NCI-H748 treated with DMSO at 0.1 percent for 48 hours (cell line): ENCODE results near the gene ROBO1.
"Not testable (repeated sequence)": the region's sequence is repeated elsewhere in the genome, so short reads cannot be mapped to it uniquely, and the experiment has no call there.

Experiments used
- DNase-seq: peaks from one replicate; lab custom pipeline; 2025; lab: John Stamatoyannopoulos, UW

The ROBO1 gene

DNA sequence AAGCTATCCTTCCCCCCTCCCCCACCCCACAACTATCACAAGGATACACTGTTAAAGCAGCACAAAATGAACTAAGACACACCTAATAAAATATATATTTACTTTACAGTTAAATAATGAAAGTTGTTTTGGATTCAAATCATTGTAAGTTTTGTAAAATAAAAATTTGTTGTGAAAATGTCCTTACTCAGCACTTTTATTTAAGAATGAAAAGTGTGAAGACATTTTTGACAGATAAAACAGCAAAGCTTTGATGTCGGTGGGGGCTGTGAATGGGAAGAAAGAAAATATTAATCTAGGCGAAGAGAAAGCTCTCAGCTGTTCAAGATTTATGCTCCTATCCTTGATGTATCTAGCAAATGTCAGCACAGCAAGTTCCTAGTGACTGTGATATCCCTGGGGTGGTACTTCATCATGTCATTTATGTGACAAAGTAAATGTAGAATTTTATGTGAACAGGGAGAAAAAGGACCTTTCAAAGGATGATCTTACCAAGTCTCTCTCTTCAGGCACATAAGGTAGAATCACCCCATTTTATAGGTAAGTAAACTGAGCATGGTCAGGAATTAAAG lies 216.4 kb downstream of the ROBO1 start:
- no peak for DNase-seq

DNA sequence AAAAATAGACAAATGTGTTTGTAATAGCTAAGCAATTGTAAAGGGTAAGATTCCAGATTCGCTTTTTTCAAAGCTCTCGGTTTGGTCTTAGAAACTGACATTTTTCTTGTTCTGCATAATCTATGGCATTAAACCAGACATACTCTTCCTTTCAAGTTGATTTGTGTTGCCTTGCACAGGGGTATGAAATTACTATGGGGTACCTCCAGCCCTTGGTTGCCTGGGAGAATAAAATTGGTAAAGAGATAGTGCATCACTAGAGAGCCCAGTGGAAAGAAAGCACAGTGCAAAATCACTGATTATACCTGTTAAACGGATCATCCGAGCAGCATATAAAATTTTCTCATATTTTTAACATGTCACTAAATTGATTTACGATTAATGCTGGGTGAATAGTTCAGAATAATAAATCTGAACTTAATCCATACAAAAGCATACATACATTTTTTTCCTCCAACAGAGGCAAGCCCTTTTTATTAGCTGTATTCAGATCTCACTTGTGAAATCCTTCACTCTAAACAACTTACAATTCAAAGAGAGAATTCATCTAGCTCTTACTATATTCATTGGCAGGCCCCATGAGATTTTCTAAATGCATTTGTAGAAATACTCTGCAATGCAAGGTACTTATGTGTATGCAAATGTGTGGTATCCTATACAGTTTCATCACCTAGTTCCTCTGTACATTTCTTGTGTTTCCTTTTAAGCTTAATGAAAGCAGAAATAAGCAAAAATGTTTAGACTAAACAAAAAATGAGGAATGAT lies 224.4 kb downstream of the ROBO1 start:
- DNase-seq, result no peak

DNA sequence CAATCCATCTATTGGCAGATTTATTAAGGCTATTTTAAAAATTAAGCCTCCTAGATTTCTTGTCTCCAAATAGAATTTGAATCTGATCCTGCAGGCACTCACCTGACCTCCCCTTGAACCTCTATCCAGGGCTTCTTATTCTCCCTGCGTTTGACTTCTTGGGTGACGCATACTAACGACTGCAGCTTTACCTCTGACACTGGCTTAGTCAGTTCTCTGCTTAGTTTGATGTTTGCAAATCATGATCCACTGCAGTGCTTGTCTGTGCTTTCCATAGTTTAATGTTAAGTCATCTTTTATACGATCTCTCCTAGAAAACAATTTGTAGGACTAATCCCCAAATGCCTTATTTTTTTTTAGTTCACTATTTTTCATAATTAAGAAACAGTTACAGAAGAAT lies 233.1 kb downstream of the ROBO1 start:
- no peak for DNase-seq

DNA sequence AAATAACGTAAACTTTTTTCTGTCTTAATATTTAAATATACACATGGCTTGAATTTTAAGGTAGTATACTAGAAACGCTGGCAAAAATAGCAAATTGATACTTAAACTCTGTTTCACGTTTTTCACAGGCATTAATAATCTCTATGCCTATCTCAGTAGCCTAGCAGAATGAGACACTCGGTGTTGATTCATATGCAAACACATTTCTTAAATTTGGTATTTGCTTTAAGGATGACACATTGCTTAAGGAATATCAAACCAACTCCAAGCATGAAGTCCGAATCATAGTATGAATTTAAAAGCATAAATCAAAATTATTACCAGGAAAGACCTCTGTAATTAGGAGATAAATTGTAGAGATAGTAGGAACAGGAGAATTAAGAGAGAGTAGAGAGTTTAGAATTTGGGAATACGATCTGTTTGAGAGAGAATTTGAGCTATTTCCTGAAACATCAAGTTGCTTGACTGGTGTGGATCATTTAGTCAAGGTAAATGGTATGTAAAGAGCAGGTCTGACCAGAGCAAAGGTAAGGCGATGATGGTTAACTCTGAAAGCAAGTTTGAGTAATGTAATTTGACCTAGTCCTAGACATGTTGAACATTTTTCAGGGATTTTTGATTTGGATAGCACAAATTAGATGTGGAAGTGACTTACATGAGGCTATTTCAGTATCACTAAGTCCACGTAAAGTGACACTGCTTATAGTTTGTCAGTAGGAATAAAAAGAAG lies 236.1 kb downstream of the ROBO1 start:
- DNase-seq, result no peak

- peak; percentile 33 for DNase-seq
These were observed 246.5 kb downstream of the ROBO1 start for GRCh38 chr3:79521221-79521848.

GRCh38 chr3:79517766-79518413 lies 249.9 kb downstream of the ROBO1 start:
- DNase-seq, result peak; percentile 5

GRCh38 chr3:79516795-79517194 lies 251.0 kb downstream of the ROBO1 start:
- DNase-seq, result no peak

GRCh38 chr3:79515072-79515471 lies 252.7 kb downstream of the ROBO1 start:
- DNase-seq, result no peak

DNA sequence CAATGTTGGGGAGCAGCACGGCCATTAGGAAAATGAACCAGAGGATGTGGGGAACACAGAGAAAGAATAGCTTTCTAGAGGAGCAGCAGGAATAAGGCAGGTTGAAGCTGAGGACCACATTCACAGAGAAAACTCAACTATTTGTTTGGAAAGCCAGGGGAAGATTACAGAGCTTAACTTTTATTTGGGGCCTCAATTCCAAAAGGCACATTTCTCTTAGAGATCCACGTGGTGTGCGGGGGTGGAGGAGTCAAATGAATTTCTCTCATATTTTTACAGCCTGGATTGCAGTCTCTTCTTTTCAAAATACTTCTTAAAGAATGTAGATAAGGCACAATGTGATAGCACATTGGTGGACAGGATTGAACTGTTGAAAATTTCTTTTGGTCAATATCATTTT lies 253.7 kb downstream of the ROBO1 start:
- no peak for DNase-seq

GRCh38 chr3:79506751-79507150 lies 261.0 kb downstream of the ROBO1 start:
- DNase-seq, result no peak

- DNase-seq, result not testable (repeated sequence)
These were observed 265.5 kb downstream of the ROBO1 start for GRCh38 chr3:79502216-79502681.

DNA sequence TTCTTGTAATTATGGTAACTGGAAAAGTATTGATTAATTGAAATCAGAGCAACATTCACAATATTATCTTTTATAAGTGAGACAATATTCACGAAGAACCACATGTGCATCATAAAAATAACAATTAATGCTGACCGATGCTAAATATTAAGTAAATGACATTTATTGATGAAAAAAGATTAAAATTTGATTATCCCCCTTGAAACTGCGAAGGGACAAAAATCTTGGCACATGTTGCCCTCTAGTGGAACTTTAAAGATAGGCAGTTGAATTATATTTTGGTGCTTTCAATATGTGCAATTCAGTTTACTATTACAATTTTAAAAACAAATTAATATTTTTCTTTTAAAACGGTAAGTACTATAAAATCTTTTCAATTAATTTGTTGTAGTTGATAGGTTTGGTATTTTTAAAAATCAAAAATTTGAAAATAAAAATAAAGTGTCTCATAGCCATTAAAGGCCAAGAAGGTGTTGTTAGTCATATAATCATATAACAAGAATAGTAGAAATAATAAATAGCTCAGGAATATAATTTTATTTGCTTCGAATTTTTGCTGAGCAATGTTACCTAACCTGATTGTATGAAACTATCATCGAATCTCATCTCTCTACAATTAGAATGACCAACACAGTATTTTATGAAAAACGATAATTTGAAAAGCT lies 270.2 kb downstream of the ROBO1 start:
- no peak for DNase-seq

GRCh38 chr3:79491029-79491641 lies 276.7 kb downstream of the ROBO1 start:
- DNase-seq, result no peak

DNA sequence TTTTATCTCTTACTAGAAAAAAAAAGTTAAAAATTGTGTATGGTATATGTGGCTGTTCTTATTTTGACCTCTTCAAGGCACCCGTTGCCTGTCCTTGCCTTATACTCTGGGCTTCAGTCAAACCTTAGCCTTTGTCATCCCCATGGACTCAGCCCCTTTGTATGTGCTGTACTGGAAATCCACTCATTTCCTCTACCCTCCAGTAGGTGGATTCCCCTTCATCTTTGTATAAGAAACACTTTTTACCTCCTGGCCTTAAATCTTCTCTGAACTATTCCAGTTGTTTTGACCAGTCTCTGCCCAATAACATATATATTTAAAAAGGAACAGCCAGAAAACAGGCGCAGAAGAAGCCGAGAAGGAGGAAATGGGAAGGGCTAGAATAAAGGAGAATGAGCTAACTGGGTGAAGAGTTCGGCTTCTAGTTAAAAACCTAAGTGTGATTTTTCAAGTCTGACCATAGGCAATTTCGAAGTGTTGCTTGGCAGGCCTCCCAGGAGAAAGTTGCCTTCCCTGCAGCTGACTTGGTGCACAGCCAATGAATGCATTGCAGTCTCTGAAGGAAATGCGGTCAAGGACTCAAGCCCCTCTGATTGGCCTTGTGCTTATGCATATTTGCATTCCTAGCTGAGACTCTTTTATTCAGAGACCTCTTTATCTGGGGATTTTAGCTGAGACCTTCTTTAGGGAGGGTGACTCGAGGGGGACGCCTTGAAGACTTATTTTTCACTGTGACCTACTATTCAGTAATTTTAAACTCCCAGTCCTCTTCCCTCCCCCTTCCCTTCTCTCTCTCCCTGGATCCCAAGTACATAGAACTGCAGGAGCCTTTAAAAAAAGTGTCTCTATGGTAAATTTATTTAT lies 277.4 kb downstream of the ROBO1 start:
- DNase-seq, result no peak

DNA sequence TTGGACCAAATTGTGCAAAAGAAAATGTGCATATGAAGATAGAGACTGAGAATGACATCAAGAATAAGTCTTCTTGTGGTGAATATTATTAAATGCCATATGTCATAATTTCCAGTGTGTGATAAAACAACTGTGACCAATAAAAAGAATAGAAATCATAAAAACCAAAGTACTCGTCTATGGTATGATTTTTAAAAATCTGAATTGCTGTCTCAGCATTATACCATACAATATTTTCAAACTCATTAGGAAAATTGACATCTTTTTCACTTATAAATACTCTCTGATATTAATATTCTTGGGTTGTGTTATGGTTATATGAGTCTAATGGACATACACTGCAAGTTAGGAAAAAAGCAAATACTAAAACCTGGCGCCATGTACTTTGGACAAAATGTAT lies 279.4 kb downstream of the ROBO1 start:
- DNase-seq, result no peak

- no peak for DNase-seq
These were observed 287.1 kb downstream of the ROBO1 start for GRCh38 chr3:79480746-79481145.

- DNase-seq, result no peak
These were observed 289.2 kb downstream of the ROBO1 start for GRCh38 chr3:79478620-79479019.

- DNase-seq, result no peak
These were observed 290.6 kb downstream of the ROBO1 start for GRCh38 chr3:79477242-79477641.

GRCh38 chr3:79473993-79474392 lies 293.8 kb downstream of the ROBO1 start:
- no peak for DNase-seq

DNA sequence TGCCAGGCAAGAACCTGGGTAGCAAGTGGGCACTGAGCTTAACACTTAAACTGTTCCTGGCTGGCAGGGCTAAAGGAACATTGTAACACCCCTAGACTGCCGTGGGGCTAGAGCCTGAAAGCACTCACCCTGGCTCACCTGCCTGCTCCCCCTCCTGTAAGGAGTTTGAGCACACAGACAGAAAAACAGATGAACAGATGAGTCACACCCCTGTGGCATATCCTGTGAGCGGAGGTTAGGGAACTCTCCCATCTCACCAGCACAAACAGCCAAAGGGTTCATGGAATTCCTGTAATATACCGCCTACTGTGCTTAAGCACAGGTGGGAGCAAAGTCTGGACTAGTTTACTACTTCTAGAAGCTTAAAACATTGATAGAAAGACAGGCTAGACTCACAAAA lies 300.1 kb downstream of the ROBO1 start:
- no peak for DNase-seq
